GM03348 (cell line): ENCODE data around the gene RTN1.
"Not testable (repeated sequence)": the region's sequence is repeated elsewhere in the genome, so short reads cannot be mapped to it uniquely, and the experiment has no call there.

Experiments used
- DNase-seq: peaks from one replicate; pipeline ENCODE4 v3.0.0; 2012; ENCODE audit warnings: low spot score

The RTN1 gene

GRCh38 chr14:59705245-59705644 lies 165.3 kb downstream of the RTN1 start:
- DNase-seq: no peak

- DNase-seq: no peak
Measured at GRCh38 chr14:59704054-59704645, 166.4 kb downstream of the RTN1 start.

DNA sequence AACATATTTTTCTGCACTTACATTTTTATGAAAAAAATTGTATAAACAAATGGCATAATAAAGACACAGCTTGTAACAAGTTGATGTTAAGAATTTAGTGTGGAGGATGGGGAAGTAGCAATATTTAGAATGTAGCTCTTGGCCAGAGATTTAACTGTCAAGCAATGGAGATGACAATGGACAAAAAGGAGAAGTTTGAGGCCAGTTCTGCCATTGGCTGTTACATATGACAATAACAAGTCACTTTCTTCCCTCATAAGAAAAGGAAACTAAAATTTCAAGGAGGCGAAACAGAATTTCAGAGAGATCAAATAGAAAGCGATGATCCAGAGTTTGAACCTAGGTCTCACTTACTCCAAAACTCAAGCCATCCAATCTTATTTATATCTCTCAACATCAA lies 171.1 kb downstream of the RTN1 start:
- no peak for DNase-seq

DNA sequence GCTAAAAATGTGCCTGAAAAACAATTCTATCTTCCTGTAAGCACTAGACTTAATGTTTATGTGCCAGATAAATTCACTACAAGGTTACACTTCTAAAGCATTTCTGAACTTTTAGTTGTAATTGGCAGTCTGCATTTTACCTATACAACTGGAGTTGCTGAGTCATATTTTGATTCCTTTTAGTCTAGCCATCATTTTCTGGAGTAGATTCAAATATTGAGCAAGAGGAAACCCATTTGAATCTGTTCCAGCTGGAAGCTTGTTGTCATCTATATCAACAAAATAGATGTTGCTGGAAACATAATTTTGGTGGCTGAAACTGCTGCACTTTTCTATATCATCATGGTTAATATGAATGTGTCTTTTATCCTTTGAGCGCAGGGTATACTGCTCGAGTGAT lies 171.8 kb downstream of the RTN1 start:
- no peak for DNase-seq

DNA sequence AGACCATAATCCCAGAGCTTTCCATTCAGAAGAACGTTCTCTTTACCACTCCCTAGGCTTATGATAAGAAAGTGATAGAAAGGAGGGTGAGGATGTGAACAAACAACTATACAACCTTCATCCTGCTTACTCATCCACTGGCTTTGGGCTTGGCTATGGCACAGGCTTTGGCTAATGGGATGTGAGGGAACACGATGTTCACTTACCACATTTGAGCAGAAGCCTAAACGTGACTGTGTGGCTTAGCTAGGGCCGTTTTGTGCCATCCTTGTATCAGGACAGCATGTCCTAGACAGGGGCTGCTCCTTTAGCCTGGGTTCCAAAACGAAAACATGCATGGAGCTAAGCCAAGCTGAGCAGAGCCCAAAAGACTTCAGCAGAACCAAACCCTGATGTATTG lies 175.4 kb downstream of the RTN1 start:
- DNase-seq: no peak

DNA sequence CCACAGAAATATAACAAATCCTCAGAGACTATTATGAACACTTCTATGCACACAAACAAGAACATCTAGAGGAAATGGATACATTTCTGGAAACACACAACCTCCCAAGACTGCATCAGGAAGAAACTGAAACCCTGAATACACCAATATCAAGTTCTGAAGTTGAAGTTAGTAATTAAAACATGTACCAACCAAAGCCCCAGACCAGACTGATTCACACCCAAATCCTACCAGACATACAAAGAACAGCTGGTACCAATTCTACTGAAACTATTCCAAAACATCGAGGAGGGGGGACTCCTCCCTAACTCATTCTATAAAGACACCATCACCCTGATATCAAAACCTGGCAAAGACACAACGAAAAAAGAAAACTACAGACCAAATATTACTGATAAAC lies 179.3 kb downstream of the RTN1 start:
- no peak for DNase-seq

GRCh38 chr14:59690426-59690825 lies 180.2 kb downstream of the RTN1 start:
- no peak for DNase-seq

DNA sequence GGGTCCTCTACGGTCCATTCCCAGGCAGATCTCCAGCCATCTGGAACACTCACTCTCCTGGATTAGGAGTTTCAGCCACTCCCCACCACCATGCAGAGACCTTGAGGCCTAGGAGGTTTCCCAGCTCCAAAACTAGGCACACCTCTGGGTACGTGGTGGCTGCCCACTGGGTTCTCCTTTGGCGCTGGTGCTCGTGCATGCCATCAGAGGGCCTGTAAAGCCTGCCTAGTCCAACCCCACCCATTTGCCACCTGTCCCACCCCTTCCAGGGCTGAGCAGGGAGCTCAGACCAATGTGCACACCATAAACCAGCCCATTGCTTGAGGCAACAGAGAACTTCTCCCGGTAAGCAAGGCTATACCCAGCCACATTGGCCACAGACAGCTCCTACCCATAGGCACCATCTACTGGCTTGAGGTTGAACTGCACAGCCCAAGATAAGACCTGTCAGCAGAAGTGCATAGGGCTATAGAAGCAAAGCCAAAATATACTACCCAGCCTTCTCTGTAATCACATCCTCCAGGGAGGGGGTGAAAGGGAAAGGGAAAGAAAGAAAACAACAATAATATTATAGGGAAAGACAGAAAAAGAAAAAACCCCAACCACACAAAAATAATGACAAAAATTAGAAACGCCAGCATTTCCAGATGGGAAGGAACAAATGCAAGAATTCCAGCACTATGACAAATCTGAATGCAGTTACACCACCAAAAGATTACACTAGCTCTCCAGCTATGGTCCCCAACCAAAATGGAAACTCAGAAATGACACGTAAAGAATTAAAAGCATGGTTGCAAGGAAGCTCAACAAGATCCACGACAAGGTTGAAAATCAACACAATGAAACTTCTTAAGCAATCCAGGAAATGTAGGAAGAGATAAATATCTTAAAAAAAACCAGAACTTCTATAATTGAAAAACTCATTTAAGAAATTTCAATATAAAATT lies 182.1 kb downstream of the RTN1 start:
- peak; percentile 56 for DNase-seq

- DNase-seq: no peak
Measured at GRCh38 chr14:59687663-59688062, 182.9 kb downstream of the RTN1 start.

GRCh38 chr14:59679872-59680271 lies 190.7 kb downstream of the RTN1 start:
- no peak for DNase-seq

GRCh38 chr14:59678352-59678751 lies 192.2 kb downstream of the RTN1 start:
- DNase-seq: no peak

DNA sequence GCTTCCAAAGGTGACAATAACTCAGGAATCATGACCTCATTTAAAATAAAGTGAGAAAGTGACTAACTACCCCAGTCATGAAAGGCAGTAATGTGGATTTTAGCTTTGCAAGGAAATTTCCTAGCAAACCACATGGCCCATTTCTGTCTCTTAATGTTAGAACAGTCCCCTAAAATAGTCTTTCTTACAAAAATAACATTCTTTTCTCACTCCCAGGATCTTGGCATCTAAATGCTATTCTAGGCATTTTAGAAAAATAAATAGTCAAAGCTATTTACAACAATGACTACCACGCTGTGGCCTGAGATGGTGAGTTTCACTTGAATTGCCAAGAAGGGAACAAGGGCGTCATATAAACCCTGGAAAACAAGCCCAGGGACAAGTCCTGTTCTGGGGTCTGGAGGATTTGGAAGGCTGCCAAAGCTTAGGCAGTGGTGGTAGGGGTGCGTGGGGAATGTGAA lies 192.8 kb downstream of the RTN1 start:
- DNase-seq: peak; percentile 8

- DNase-seq: no peak
Measured at GRCh38 chr14:59675394-59675793, 195.2 kb downstream of the RTN1 start.

GRCh38 chr14:59664741-59665140 lies 205.8 kb downstream of the RTN1 start:
- DNase-seq: no peak

DNA sequence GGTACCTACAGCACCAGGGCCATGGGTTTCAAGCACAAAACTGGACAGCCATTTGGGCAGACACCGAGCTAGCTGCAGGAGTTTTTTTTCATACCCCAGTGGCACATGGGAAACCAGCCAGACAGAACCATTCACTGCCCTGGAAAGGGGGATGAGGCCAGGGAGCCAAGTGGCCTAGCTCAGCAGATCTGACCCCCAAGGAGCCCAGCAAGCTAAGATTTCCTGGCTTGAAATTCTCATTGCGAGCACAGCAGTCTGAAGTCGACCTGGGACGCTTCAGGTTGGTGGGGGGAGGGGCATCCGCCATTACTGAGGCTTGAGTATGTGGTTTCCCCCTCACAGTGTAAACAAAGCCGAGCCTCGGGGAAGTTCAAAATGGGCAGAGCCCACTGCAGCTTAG lies 212.8 kb downstream of the RTN1 start:
- DNase-seq: no peak

GRCh38 chr14:59656473-59656872 lies 214.1 kb downstream of the RTN1 start:
- DNase-seq: no peak

DNA sequence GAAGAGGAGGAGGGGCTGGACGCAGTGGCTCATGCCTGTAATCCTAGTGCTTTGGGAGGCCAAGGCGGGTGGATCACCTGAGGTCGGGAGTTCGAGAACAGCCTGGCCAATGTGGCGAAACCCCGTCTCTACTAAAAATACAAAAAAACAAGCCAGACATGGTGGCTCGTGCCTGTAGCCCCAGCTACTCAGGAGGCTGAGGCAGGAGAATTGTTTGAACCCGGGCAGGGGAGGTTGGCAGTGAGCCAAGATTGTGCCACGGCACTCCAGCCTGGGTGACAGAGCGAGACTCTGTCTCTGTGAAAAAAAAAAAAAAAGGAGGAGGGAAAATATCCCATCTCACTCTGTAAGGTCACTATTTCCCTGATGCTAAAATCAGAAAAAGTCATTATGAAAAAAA lies 216.4 kb downstream of the RTN1 start:
- DNase-seq: not testable (repeated sequence)

- DNase-seq: not testable (repeated sequence)
Measured at GRCh38 chr14:59646832-59647231, 223.7 kb downstream of the RTN1 start.

- no peak for DNase-seq
Measured at GRCh38 chr14:59638885-59639284, 231.7 kb downstream of the RTN1 start.

- no peak for DNase-seq
Measured at GRCh38 chr14:59634617-59635016, 236.0 kb downstream of the RTN1 start.

GRCh38 chr14:59633486-59633885 lies 237.1 kb downstream of the RTN1 start:
- DNase-seq: no peak

GRCh38 chr14:59632381-59632780 lies 238.2 kb downstream of the RTN1 start:
- DNase-seq: peak; percentile 24

DNA sequence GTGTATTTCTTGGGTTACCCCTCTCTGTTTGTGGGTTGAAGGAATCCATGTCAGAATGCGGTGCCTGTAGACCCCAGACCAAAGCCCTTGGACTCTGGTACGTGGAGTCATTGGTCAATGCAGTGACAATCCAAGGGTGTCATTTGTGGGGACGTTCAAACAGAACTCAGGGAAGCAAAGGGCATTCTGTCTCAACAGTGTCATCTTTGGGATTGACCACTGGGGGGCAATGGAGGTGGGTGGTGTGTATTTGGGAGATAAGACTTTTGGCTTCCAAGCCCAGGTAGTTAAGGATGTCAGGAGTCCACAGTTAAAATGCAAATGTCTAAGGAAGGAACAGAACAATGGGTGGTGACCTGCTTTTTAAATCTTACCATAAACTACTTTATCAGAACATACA lies 239.3 kb downstream of the RTN1 start:
- no peak for DNase-seq
